ENCODE measurements around the gene STXBP5. TPM values are rescaled to one million over a fixed set of nuclear protein-coding genes. Genes with fewer than 3 reads are reported as not detected.

STXBP5 gene
- total and polyA plus RNA-seq, 2 of the 4 experiments (the other 2 are of a cell fraction), result 13.2 to 46.4 TPM

GRCh38 chr6:147372806-147373205, 168.6 kb downstream of the STXBP5 start:
- dilution Hi-C loops (cut with HindIII; ENCODE audit: low sequenced_read_pairs, unreplicated experiment), result no loop called here
- Histone ChIP-seq H2AFZ (replicated peaks; ENCODE audit: low read length, poor library complexity) (no peak overlapping the region), H3K56ac (ENCODE audit: extremely low read depth, insufficient read depth, low read length) (no peak overlapping the region), H3K4ac (ENCODE audit: low read depth, low read length) (no peak overlapping the region), H3K36me3 (ENCODE audit: control insufficient read depth, insufficient read depth, low read length) (peaks cover 8% of the 10 kb centered on the region; the same call in 1 of the 2 replicates), H4K8ac (ENCODE audit: low read depth in 2 of 2, low read length in 2 of 2) (no peak overlapping the region), H2BK15ac (ENCODE audit: low read depth, low read length) (no peak overlapping the region), H3K79me1 (ENCODE audit: low read depth in 1 of 2, low read length in 2 of 2) (no peaks in the 10 kb centered on the region), H2BK20ac (ENCODE audit: low read depth, low read length) (no peak overlapping the region), H3K4me2 (ENCODE audit: low read depth, low read length) (no peak overlapping the region), H3K27me3 (ENCODE audit: control insufficient read depth, insufficient read depth, low read length) (no peaks in the 10 kb centered on the region), H4K5ac (ENCODE audit: low read depth, low read length) (no peak overlapping the region), H3K18ac (ENCODE audit: low read depth, low read length) (no peak overlapping the region), H4K20me1 (ENCODE audit: insufficient read depth, low read length) (no peaks in the 10 kb centered on the region), H3K14ac (replicated peaks; ENCODE audit: low read depth, low read length) (no peak overlapping the region), H2BK120ac (ENCODE audit: low read depth, low read length) (no peak overlapping the region), H2AK9ac (replicated peaks; ENCODE audit: low read depth, low read length, poor library complexity) (no peak overlapping the region), H3K4me1 (ENCODE audit: control insufficient read depth, insufficient read depth, low read length) (no peaks in the 10 kb centered on the region), H3K4me3 (ENCODE audit: insufficient read depth, low read depth, low read length) (no peak overlapping the region), H2BK5ac (ENCODE audit: low read depth, low read length, poor library complexity, severe bottlenecking) (no peak overlapping the region), H4K91ac (ENCODE audit: insufficient read depth, low read depth, low read length) (no peak overlapping the region), H3K9me1 (ENCODE audit: insufficient read depth, low read length) (no peaks in the 10 kb centered on the region), H3K23ac (ENCODE audit: low read depth, low read length) (no peak overlapping the region), H2AK5ac (ENCODE audit: low read depth, low read length) (no peak overlapping the region), H3K9ac (ENCODE audit: low read depth, low read length) (no peak overlapping the region), H3K27ac (ENCODE audit: insufficient read depth, low read length) (no peak overlapping the region), H3K9me3 (ENCODE audit: control insufficient read depth, insufficient read depth, low read length) (no peaks in the 10 kb centered on the region)
- no TSS peak for BruUV-seq (replicated peaks)
- ChIA-PET CTCF (interaction anchor here (1.7 kb wide), 1 partner anchor 10 kb away, joined by 5 read pairs; no protein-coding TSS in a partner anchor), POLR2A (ENCODE audit: unreplicated experiment) (no interaction called here)
- in situ Hi-C loops (cut with MboI; ENCODE audit: low sequenced_read_pairs), result no loop called here
- WGBS, 2 experiments (ENCODE audit: extremely low coverage in 2 of 2, insufficient read length in 1 of 2), result no CpG with 5 or more reads among the region's 1 CpG
- intact Hi-C loops (cut with micrococcal nuclease), result loop anchor here (5.0 kb wide), 1 partner anchor 41 kb away; no protein-coding TSS in a partner anchor
- DNase-seq (no peak), ATAC-seq (ENCODE audit: low read depth) (no peak)
- TF ChIP-seq MAFK (IDR thresholded peaks at IDR 0.05; ENCODE audit: low read depth, low read length) (peak; percentile 54; the same call in 1 of the 2 replicates), POLR2A (IDR thresholded peaks at IDR 0.05; ENCODE audit: low read depth, low read length) (no peak), NFE2L2 (IDR thresholded peaks at IDR 0.05; ENCODE audit: low read depth, low read length) (no peak)

All from IMR-90 (cell line).